SK-N-SH treated with all-trans-retinoic acid at 6 μM for 48 hours (cell line): ENCODE data around the gene MCAT.

ENCODE experiments used
- ATAC-seq: fragments of 200-7000 bp; cut with Tn5 transposase; 3 replicates; pipeline ENCODE4 v1.9.1; 2020; ENCODE audit warnings: mild to moderate bottlenecking, moderate library complexity
- ARNTL ChIP-seq: fragments of 450-650 bp; formaldehyde crosslinking; IDR thresholded peaks from 2 replicates; pipeline ENCODE4 v1.5.0; 2020; ENCODE audit warnings: low read depth, mild to moderate bottlenecking, moderate library complexity, borderline replicate concordance
- CSDC2 ChIP-seq: fragments of 250-450 bp; sonication (Bioruptor Pico); IDR thresholded peaks from 2 replicates; pipeline ENCODE4 v1.5.0; 2020; ENCODE audit warnings: mild to moderate bottlenecking, moderate library complexity
- ESRRG ChIP-seq: fragments of 250-450 bp; sonication (Bioruptor Pico); IDR thresholded peaks from 2 replicates; pipeline ENCODE4 v1.6.1; 2021; ENCODE audit warnings: mild to moderate bottlenecking
- GLIS3 ChIP-seq: fragments of 250-450 bp; sonication (Bioruptor Pico); IDR thresholded peaks from 2 replicates; pipeline ENCODE4 v1.5.0; 2020; ENCODE audit warnings: mild to moderate bottlenecking, moderate library complexity
- ISL1 ChIP-seq: fragments of 250-450 bp; sonication (Bioruptor Pico); IDR thresholded peaks from 2 replicates; pipeline ENCODE4 v2.1.2; 2022; ENCODE audit warnings: mild to moderate bottlenecking, moderate library complexity
- OSR1 ChIP-seq: fragments of 250-450 bp; sonication (Bioruptor Pico); IDR thresholded peaks from 2 replicates; pipeline ENCODE4 v1.8.0; 2022; ENCODE audit warnings: moderate library complexity, mild to moderate bottlenecking, inconsistent platforms
- POU6F1 ChIP-seq: fragments of 250-450 bp; sonication (Bioruptor Pico); IDR thresholded peaks from 2 replicates; pipeline ENCODE4 v1.8.0; 2021; ENCODE audit warnings: low read depth, mild to moderate bottlenecking, moderate library complexity, borderline replicate concordance
- RARB ChIP-seq: fragments of 250-450 bp; sonication (Bioruptor Pico); IDR thresholded peaks from 2 replicates; pipeline ENCODE4 v1.8.0; 2021; ENCODE audit warnings: mild to moderate bottlenecking, moderate library complexity
- SNAI2 ChIP-seq: fragments of 250-450 bp; sonication (Bioruptor Pico); IDR thresholded peaks from 2 replicates; pipeline ENCODE4 v1.5.0; 2020; ENCODE audit warnings: mild to moderate bottlenecking, moderate library complexity
- TCF4 ChIP-seq: fragments of 250-450 bp; sonication (Bioruptor Pico); IDR thresholded peaks from 2 replicates; pipeline ENCODE4 v1.8.0; 2021; ENCODE audit warnings: mild to moderate bottlenecking, moderate library complexity, borderline replicate concordance
- TOX ChIP-seq: fragments of 250-450 bp; sonication (Bioruptor Pico); IDR thresholded peaks from 2 replicates; pipeline ENCODE4 v1.8.0; 2021; ENCODE audit warnings: mild to moderate bottlenecking, moderate library complexity, borderline replicate concordance
- TSHZ2 ChIP-seq: fragments of 250-450 bp; sonication (Bioruptor Pico); IDR thresholded peaks from 2 replicates; pipeline ENCODE4 v1.5.0; 2020; ENCODE audit warnings: mild to moderate bottlenecking, moderate library complexity
- ZC3H10 ChIP-seq: fragments of 250-450 bp; sonication (Bioruptor Pico); IDR thresholded peaks from 2 replicates; pipeline ENCODE4 v1.5.1; 2021; ENCODE audit warnings: mild to moderate bottlenecking, moderate library complexity
- ZFP3 ChIP-seq: fragments of 250-450 bp; sonication (Bioruptor Pico); IDR thresholded peaks from 2 replicates; pipeline ENCODE4 v1.5.0; 2020; ENCODE audit warnings: mild to moderate bottlenecking, moderate library complexity
- ZFP30 ChIP-seq: fragments of 450-650 bp; formaldehyde crosslinking; IDR thresholded peaks from 2 replicates; pipeline ENCODE4 v1.5.0; 2022; ENCODE audit warnings: mild to moderate bottlenecking, moderate library complexity
- ZNF565 ChIP-seq: fragments of 450-650 bp; formaldehyde crosslinking; conservative IDR thresholded peaks from 2 replicates; pipeline ENCODE4 v1.5.0; 2020; ENCODE audit warnings: low read depth, mild to moderate bottlenecking, moderate library complexity
- ZNF70 ChIP-seq: fragments of 450-650 bp; formaldehyde crosslinking; IDR thresholded peaks from 2 replicates; pipeline ENCODE4 v1.5.0; 2020; ENCODE audit warnings: mild to moderate bottlenecking, moderate library complexity
- ZNF8 ChIP-seq: fragments of 450-650 bp; formaldehyde crosslinking; IDR thresholded peaks from 2 replicates; pipeline ENCODE4 v1.5.0; 2020; ENCODE audit warnings: mild to moderate bottlenecking, moderate library complexity
- TF ChIP-seq, protein P1 (sequence below): fragments of 250-450 bp; sonication (Bioruptor Pico); IDR thresholded peaks from 2 replicates; pipeline ENCODE4 v1.8.0; 2020; ENCODE audit warnings: mild to moderate bottlenecking, moderate library complexity, borderline replicate concordance
- TF ChIP-seq, protein P2 (sequence below): fragments of 250-450 bp; sonication (Bioruptor Pico); IDR thresholded peaks from 2 replicates; pipeline ENCODE4 v1.5.1; 2021; ENCODE audit warnings: mild to moderate bottlenecking, moderate library complexity

Gene MCAT

GRCh38 chr22:43094551-43094950 lies 48.6 kb downstream of the MCAT start:
- no peak for ATAC-seq
- TF ChIP-seq ZFP3 (no peak), TCF4 (CRISPR knock-in tag) (no peak), POU6F1 (CRISPR knock-in tag) (no peak), ZNF8 (CRISPR knock-in tag) (no peak), RARB (CRISPR knock-in tag) (no peak), ZC3H10 (CRISPR knock-in tag) (no peak), TSHZ2 (CRISPR knock-in tag) (no peak), ZNF565 (CRISPR knock-in tag) (no peak), GLIS3 (CRISPR knock-in tag) (no peak), ISL1 (no peak), CSDC2 (CRISPR knock-in tag) (no peak), OSR1 (CRISPR knock-in tag) (no peak), SNAI2 (CRISPR knock-in tag) (no peak), TOX (CRISPR knock-in tag) (no peak)
- TF ChIP-seq, protein P1, sequence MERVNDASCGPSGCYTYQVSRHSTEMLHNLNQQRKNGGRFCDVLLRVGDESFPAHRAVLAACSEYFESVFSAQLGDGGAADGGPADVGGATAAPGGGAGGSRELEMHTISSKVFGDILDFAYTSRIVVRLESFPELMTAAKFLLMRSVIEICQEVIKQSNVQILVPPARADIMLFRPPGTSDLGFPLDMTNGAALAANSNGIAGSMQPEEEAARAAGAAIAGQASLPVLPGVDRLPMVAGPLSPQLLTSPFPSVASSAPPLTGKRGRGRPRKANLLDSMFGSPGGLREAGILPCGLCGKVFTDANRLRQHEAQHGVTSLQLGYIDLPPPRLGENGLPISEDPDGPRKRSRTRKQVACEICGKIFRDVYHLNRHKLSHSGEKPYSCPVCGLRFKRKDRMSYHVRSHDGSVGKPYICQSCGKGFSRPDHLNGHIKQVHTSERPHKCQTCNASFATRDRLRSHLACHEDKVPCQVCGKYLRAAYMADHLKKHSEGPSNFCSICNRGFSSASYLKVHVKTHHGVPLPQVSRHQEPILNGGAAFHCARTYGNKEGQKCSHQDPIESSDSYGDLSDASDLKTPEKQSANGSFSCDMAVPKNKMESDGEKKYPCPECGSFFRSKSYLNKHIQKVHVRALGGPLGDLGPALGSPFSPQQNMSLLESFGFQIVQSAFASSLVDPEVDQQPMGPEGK (CRISPR knock-in tag), result no peak

- TF ChIP-seq, protein P2, sequence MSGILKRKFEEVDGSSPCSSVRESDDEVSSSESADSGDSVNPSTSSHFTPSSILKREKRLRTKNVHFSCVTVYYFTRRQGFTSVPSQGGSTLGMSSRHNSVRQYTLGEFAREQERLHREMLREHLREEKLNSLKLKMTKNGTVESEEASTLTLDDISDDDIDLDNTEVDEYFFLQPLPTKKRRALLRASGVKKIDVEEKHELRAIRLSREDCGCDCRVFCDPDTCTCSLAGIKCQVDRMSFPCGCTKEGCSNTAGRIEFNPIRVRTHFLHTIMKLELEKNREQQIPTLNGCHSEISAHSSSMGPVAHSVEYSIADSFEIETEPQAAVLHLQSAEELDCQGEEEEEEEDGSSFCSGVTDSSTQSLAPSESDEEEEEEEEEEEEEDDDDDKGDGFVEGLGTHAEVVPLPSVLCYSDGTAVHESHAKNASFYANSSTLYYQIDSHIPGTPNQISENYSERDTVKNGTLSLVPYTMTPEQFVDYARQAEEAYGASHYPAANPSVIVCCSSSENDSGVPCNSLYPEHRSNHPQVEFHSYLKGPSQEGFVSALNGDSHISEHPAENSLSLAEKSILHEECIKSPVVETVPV (CRISPR knock-in tag), result no peak
- TF ChIP-seq CSDC2 (CRISPR knock-in tag) (no peak), ZNF565 (CRISPR knock-in tag) (no peak), ZFP3 (no peak), ESRRG (CRISPR knock-in tag) (no peak), ZNF8 (CRISPR knock-in tag) (no peak), ARNTL (CRISPR knock-in tag) (no peak), ZFP30 (CRISPR knock-in tag) (no peak), POU6F1 (CRISPR knock-in tag) (no peak), TCF4 (CRISPR knock-in tag) (no peak), ZNF70 (CRISPR knock-in tag) (no peak), SNAI2 (CRISPR knock-in tag) (no peak)
- TF ChIP-seq, protein P1 (CRISPR knock-in tag), result no peak
- ATAC-seq, result no peak
These were observed 49.1 kb downstream of the MCAT start for GRCh38 chr22:43094085-43094484.
